Hepatocyte (in vitro differentiated cells): ENCODE measurements around the gene ACADVL.

Source experiments
- EZH2 ChIP-seq: fragments of 200-600 bp; sonication (generic); IDR thresholded peaks from 2 replicates; pipeline ENCODE4 v1.6.1; 2016; ENCODE audit warnings: antibody characterized with exemption, mild to moderate bottlenecking, borderline replicate concordance
- EZH2phosphoT487 ChIP-seq: fragments of 200-600 bp; sonication (generic); IDR thresholded peaks from one replicate; pipeline ENCODE4 v1.6.1; 2018; ENCODE audit warnings: antibody characterized with exemption, mild to moderate bottlenecking, low read depth, moderate library complexity; ENCODE audit not compliant: unreplicated experiment, severe bottlenecking
- TF ChIP-seq, protein P1 (sequence below): fragments of 200-600 bp; sonication (generic); IDR thresholded peaks from 2 replicates; pipeline ENCODE4 v1.5.1; 2016; ENCODE audit warnings: antibody characterized with exemption, mild to moderate bottlenecking; ENCODE audit not compliant: poor library complexity

DNA sequence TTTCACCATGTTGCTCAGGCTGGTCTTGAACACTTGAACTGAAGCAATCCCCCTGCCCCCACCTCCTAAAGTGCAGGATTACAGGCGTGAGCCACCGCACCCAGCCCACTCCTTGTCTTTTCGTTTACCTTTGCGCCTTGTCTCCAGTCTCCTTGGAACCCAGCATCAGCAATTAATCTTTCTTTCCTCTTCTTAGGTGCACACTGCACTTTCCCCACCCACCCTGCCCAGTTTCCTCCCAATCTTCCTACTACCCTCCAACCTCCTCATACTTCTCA, 44.0 kb downstream of the ACADVL start:
- TF ChIP-seq, protein P1, sequence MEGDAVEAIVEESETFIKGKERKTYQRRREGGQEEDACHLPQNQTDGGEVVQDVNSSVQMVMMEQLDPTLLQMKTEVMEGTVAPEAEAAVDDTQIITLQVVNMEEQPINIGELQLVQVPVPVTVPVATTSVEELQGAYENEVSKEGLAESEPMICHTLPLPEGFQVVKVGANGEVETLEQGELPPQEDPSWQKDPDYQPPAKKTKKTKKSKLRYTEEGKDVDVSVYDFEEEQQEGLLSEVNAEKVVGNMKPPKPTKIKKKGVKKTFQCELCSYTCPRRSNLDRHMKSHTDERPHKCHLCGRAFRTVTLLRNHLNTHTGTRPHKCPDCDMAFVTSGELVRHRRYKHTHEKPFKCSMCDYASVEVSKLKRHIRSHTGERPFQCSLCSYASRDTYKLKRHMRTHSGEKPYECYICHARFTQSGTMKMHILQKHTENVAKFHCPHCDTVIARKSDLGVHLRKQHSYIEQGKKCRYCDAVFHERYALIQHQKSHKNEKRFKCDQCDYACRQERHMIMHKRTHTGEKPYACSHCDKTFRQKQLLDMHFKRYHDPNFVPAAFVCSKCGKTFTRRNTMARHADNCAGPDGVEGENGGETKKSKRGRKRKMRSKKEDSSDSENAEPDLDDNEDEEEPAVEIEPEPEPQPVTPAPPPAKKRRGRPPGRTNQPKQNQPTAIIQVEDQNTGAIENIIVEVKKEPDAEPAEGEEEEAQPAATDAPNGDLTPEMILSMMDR, result no peak
- TF ChIP-seq EZH2phosphoT487 (no peak), EZH2 (no peak)
